Activated T-cell treated with anti-CD3 and anti-CD28 coated beads, Interleukin-2, amount 50 U/mL, for 4 hours (primary cell): Measurements from ENCODE around the gene KIAA0408. TPM values are rescaled to one million over a fixed set of nuclear protein-coding genes. Genes with fewer than 3 reads are reported as not detected.
"Not testable (repeated sequence)": the region's sequence is repeated elsewhere in the genome, so short reads cannot be mapped to it uniquely, and the experiment has no call there.

Experiments used
- ATAC-seq, 2 donors: fragments of 200-7000 bp; cut with Tn5 transposase; one replicate each; pipeline ENCODE4 v1.10.0; 2021
- DNase-seq: peaks from one replicate; pipeline ENCODE4 v3.0.0-alpha.2; 2020
- H3K27me3 Mint-ChIP-seq: one replicate; pipeline ENCODE4 v1.8.0; 2021; ENCODE audit warnings: low read depth, mixed read lengths
- H3K36me3 Mint-ChIP-seq: one replicate; pipeline ENCODE4 v1.8.0; 2022; ENCODE audit warnings: mixed read lengths; ENCODE audit not compliant: insufficient read depth
- H3K4me1 Mint-ChIP-seq: one replicate; pipeline ENCODE4 v1.8.0; 2021; ENCODE audit warnings: low read depth, mixed read lengths
- H3K4me3 Mint-ChIP-seq: one replicate; pipeline ENCODE4 v1.8.0; 2021; ENCODE audit warnings: mild to moderate bottlenecking, moderate library complexity, mixed read lengths
- H3K9me3 Mint-ChIP-seq: one replicate; pipeline ENCODE4 v1.8.0; 2021; ENCODE audit warnings: mixed read lengths
- total RNA-seq, 3 donors: library from RNA; stranded (reverse); gene quantifications; one replicate each; pipeline ENCODE4 v1.2.1, GENCODE V29; 2021

Gene KIAA0408
- total RNA-seq, 3 donors from 2014 or later = 1.6 to 3.0 (median 1.6) TPM

DNA sequence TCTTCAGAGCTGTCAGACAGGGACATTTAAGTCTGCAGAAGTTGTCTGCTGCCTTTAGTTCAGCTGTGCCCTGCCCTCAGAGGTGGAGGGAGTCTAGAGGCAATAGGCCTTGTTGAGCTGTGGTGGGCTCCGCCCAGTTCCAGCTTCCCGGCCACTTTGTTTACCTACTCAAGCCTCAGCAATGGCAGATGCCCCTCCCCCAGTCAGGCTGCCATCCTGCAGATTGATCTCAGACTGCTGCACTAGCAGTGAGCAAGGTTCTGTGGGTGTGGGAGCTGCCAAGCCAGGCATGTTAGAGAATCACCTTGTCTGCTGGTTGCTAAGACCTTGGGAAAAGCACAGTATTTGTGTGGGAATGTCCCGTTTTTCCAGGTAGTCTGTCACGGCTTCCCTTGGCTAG is 46.1 kb downstream of the KIAA0408 start:
- ATAC-seq, H3K36me3 Mint-ChIP-seq, H3K27me3 Mint-ChIP-seq, DNase-seq, H3K4me3 Mint-ChIP-seq, H3K9me3 Mint-ChIP-seq, H3K4me1 Mint-ChIP-seq: not testable (repeated sequence)

DNA sequence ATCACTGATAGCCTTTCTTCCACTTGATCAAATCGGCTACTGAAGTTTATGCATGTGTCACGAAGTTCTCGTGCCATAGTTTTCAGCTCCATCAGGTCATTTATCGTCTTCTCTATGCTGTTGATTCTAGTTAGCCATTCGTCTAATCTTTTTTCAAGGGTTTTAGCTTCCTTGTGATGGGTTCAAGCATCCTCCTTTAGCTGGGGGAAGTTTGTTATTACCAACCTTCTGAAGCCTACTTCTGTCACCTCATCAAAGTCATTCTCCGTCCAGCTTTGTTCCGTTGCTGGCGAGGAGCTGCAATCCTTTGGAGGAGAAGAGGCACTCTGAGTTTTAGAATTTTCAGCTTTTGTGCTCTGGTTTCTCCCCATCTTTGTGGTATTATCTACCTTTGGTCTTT is 47.2 kb downstream of the KIAA0408 start:
- not testable (repeated sequence) for DNase-seq, H3K4me1 Mint-ChIP-seq, H3K4me3 Mint-ChIP-seq, ATAC-seq, H3K27me3 Mint-ChIP-seq, H3K9me3 Mint-ChIP-seq, H3K36me3 Mint-ChIP-seq

Other genes with a start within 250 kb of the KIAA0408 start
- 10 to 100 TPM; 14.5 to 15.8 (median 15.1) TPM for gene RNF146, start 192.5 kb downstream of the KIAA0408 start, total RNA-seq
- gene ECHDC1, start 115.8 kb downstream of the KIAA0408 start, total RNA-seq = 10 to 100 TPM; 80.3 to 88.1 (median 86.5) TPM
- not detected for gene C6orf58, start 117.8 kb upstream of the KIAA0408 start, total RNA-seq